ENCODE measurements around the gene ST6GALNAC4.

The ST6GALNAC4 gene

GRCh38 chr9:127916720-127917581, at the start of gene ST6GALNAC4:
Gene ST6GALNAC4, minus strand, starts transcription at chr9:127917041. Its CDS starts 622 bp downstream, at chr9:127916419.
- DNase-seq (ENCODE audit: low read depth in 1 of 2, low spot score in 1 of 2), result peak; percentile 93 to 97

- DNase-seq (ENCODE audit: low read depth in 1 of 2, low spot score in 1 of 2), result no peak
Observed at GRCh38 chr9:127965953-127966352, 49.1 kb upstream of the ST6GALNAC4 start.

- no peak for DNase-seq (ENCODE audit: low read depth in 1 of 2, low spot score in 1 of 2)
Observed at GRCh38 chr9:127963359-127964064, 46.7 kb upstream of the ST6GALNAC4 start.

GRCh38 chr9:127963041-127963358, 46.2 kb upstream of the ST6GALNAC4 start:
- no peak for DNase-seq (ENCODE audit: low read depth in 1 of 2, low spot score in 1 of 2)

GRCh38 chr9:127962278-127962677, 45.4 kb upstream of the ST6GALNAC4 start:
- no peak for DNase-seq (ENCODE audit: low read depth in 1 of 2, low spot score in 1 of 2)

GRCh38 chr9:127961613-127962155, 44.8 kb upstream of the ST6GALNAC4 start:
- DNase-seq (ENCODE audit: low read depth in 1 of 2, low spot score in 1 of 2), result no peak

GRCh38 chr9:127961155-127961490, 44.3 kb upstream of the ST6GALNAC4 start:
- no peak for DNase-seq (ENCODE audit: low read depth in 1 of 2, low spot score in 1 of 2)

- no peak for DNase-seq (ENCODE audit: low read depth in 1 of 2, low spot score in 1 of 2)
Observed at GRCh38 chr9:127960410-127961154, 43.7 kb upstream of the ST6GALNAC4 start.

GRCh38 chr9:127959841-127960409, 43.1 kb upstream of the ST6GALNAC4 start:
- DNase-seq (ENCODE audit: low read depth in 1 of 2, low spot score in 1 of 2), result no peak

GRCh38 chr9:127959398-127959797, 42.6 kb upstream of the ST6GALNAC4 start:
- DNase-seq (ENCODE audit: low read depth in 1 of 2, low spot score in 1 of 2), result no peak

GRCh38 chr9:127958728-127959127, 41.9 kb upstream of the ST6GALNAC4 start:
- DNase-seq (ENCODE audit: low read depth in 1 of 2, low spot score in 1 of 2), result no peak

GRCh38 chr9:127955294-127956015, 38.6 kb upstream of the ST6GALNAC4 start:
- peak; percentile 63 to 70 for DNase-seq (ENCODE audit: low read depth in 1 of 2, low spot score in 1 of 2)

- DNase-seq (ENCODE audit: low read depth in 1 of 2, low spot score in 1 of 2), result no peak
Observed at GRCh38 chr9:127954831-127955293, 38.0 kb upstream of the ST6GALNAC4 start.

GRCh38 chr9:127953768-127954505, 37.1 kb upstream of the ST6GALNAC4 start:
- DNase-seq (ENCODE audit: low read depth in 1 of 2, low spot score in 1 of 2), result no peak

GRCh38 chr9:127953154-127953553, 36.3 kb upstream of the ST6GALNAC4 start:
- DNase-seq (ENCODE audit: low read depth in 1 of 2, low spot score in 1 of 2), result no peak

GRCh38 chr9:127950513-127951289, 33.9 kb upstream of the ST6GALNAC4 start:
- DNase-seq (ENCODE audit: low read depth in 1 of 2, low spot score in 1 of 2), result no peak

- DNase-seq (ENCODE audit: low read depth in 1 of 2, low spot score in 1 of 2), result no peak
Observed at GRCh38 chr9:127949827-127950512, 33.1 kb upstream of the ST6GALNAC4 start.

All from stimulated activated CD4-positive, alpha-beta T cell treated with anti-CD3 and anti-CD28 coated beads, Interleukin-15, amount 100 ng/mL, for 1 hour (primary cell).